Suprapubic skin (tissue), 4 donors: ENCODE measurements around the gene KANSL3.

Experiments used
- CTCF ChIP-seq, 2 donors: fragments of 200-600 bp in 1 of 2; fragments of 450-650 bp in 1 of 2; sonication (generic) in 1 of 2; IDR thresholded peaks; one replicate each; pipeline ENCODE4 v1.5.1; 2016 to 2019; ENCODE audit warnings: antibody characterized with exemption in 2 of 2, mild to moderate bottlenecking in 1 of 2, moderate library complexity in 1 of 2
- EP300 ChIP-seq: sonication (generic); formaldehyde crosslinking; IDR thresholded peaks from one replicate; pipeline ENCODE4 v1.6.1; 2017; ENCODE audit warnings: antibody characterized with exemption
- POLR2A ChIP-seq, 2 donors: fragments of 450-650 bp; IDR thresholded peaks; one replicate each; pipeline ENCODE4 v1.6.1; 2017; ENCODE audit warnings: antibody characterized with exemption in 2 of 2, mild to moderate bottlenecking in 2 of 2, moderate library complexity in 2 of 2
- POLR2AphosphoS5 ChIP-seq, 3 donors: sonication (generic); formaldehyde crosslinking; IDR thresholded peaks; one replicate each; pipeline ENCODE4 v1.6.1; 2017; ENCODE audit warnings: antibody characterized with exemption in 3 of 3

DNA sequence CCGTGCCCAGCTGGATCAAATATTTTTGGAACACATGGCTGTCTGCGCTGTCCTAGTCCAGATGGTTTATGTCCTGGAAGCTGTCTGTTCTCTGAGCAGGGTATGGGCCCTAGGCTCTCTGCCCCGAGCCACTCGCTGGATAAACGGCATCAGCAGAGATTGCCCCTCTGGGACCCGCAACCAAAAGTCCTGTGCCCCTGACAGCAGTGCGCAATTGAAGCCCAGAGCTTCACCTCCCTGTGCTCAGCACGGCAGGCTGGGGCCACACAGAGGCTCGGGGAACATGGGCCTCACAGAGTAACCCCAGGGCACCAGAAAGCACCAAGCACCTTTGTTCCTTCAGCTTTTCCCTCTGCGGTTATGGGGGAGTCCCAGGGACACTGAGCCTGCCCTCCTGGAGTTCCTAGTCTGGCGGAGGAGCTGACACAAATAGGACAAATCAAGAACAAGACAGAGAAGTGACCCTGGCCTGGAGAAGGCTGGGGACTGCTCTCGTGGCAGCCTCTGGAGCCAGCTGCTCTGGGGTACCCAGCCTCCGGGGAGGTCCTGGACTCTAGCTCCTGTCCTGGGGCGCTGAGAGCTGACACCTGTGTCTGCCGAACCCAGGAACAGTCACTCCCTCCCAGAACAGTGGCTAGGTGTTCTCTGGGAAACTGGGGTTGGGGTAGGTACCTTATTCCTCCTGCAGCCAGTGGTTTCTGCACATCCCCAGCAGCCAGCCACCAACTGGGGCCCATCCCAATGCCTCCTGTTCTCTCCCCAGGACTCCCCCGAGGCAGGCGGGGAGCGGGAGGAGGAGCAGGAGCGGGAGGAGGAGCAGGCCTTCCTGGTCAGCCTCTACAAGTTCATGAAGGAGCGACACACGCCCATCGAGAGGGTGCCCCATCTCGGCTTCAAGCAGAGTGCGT is 89.3 kb downstream of the KANSL3 start:
- TF ChIP-seq CTCF (IDR thresholded peaks at IDR 0.05) (no peak), POLR2A (IDR thresholded peaks at IDR 0.05) (no peak), POLR2AphosphoS5 (IDR thresholded peaks at IDR 0.05) (no peak), EP300 (no peak)
